ENCODE results near the gene MACROD2. TPM values are rescaled to one million over a fixed set of nuclear protein-coding genes. Genes with fewer than 3 reads are reported as not detected.

Gene MACROD2
- total and polyA plus RNA-seq, 2 of the 4 experiments (the other 2 are of a cell fraction), result not detected

GRCh38 chr20:15146948-15147347 lies 1151.6 kb downstream of the MACROD2 start:
- CTCF ChIA-PET, result no interaction called here
- H3K56ac ChIP-seq (ENCODE audit: extremely low read depth, insufficient read depth, low read length), result no peak overlapping the region
- DNase-seq, result no peak
- no peak overlapping the region for H4K5ac ChIP-seq (ENCODE audit: low read depth, low read length)
- dilution Hi-C loops (cut with HindIII; ENCODE audit: low sequenced_read_pairs, unreplicated experiment) (no loop called here), intact Hi-C loops (cut with micrococcal nuclease) (no loop called here), in situ Hi-C loops (cut with MboI; ENCODE audit: low sequenced_read_pairs) (no loop called here)
- no peaks in the 10 kb centered on the region for H3K9me1 ChIP-seq (ENCODE audit: insufficient read depth, low read length)
- TF ChIP-seq USF2 (IDR thresholded peaks at IDR 0.05; ENCODE audit: low read depth, low read length) (no peak), MAFK (IDR thresholded peaks at IDR 0.05; ENCODE audit: low read depth, low read length) (no peak), POLR2A (IDR thresholded peaks at IDR 0.05; ENCODE audit: low read depth, low read length) (no peak), CEBPB (IDR thresholded peaks at IDR 0.05; ENCODE audit: low read depth, low read length) (no peak), ELK1 (IDR thresholded peaks at IDR 0.05; ENCODE audit: borderline replicate concordance, low read depth, low read length) (no peak), BHLHE40 (IDR thresholded peaks at IDR 0.05; ENCODE audit: low read depth, low read length) (no peak), RCOR1 (IDR thresholded peaks at IDR 0.05; ENCODE audit: insufficient replicate concordance, low read length) (no peak), MXI1 (IDR thresholded peaks at IDR 0.05; ENCODE audit: borderline replicate concordance, low read depth, low read length) (no peak), CHD1 (IDR thresholded peaks at IDR 0.05; ENCODE audit: low read depth, low read length) (no peak)
- no TSS peak for BruUV-seq (replicated peaks)
- no peaks in the 10 kb centered on the region for H3K79me1 ChIP-seq (ENCODE audit: low read depth in 1 of 2, low read length in 2 of 2)
- no peak overlapping the region for H2AFZ ChIP-seq (replicated peaks; ENCODE audit: low read length, poor library complexity)
- no peaks in the 10 kb centered on the region for H3K36me3 ChIP-seq (ENCODE audit: control insufficient read depth, insufficient read depth, low read length)
- H3K4me3 ChIP-seq (ENCODE audit: insufficient read depth, low read depth, low read length), result no peak overlapping the region
- no peak for ATAC-seq (ENCODE audit: low read depth)
- H2AK9ac ChIP-seq (replicated peaks; ENCODE audit: low read depth, low read length, poor library complexity), result no peak overlapping the region
- H2BK120ac ChIP-seq (ENCODE audit: low read depth, low read length), result no peak overlapping the region
- H3K14ac ChIP-seq (replicated peaks; ENCODE audit: low read depth, low read length), result no peak overlapping the region
- H3K4me1 ChIP-seq (ENCODE audit: control insufficient read depth, insufficient read depth, low read length), result no peaks in the 10 kb centered on the region
- H2BK20ac ChIP-seq (ENCODE audit: low read depth, low read length), result no peak overlapping the region
- POLR2A ChIA-PET (ENCODE audit: unreplicated experiment), result no interaction called here
- no peaks in the 10 kb centered on the region for H4K20me1 ChIP-seq (ENCODE audit: insufficient read depth, low read length)
- no peak overlapping the region for H4K91ac ChIP-seq (ENCODE audit: insufficient read depth, low read depth, low read length)
- H3K4me2 ChIP-seq (ENCODE audit: low read depth, low read length), result no peak overlapping the region
- no peak overlapping the region for H2BK15ac ChIP-seq (ENCODE audit: low read depth, low read length)
- H3K27me3 ChIP-seq (ENCODE audit: control insufficient read depth, insufficient read depth, low read length), result no peaks in the 10 kb centered on the region
- no peaks in the 10 kb centered on the region for H3K9me3 ChIP-seq (ENCODE audit: control insufficient read depth, insufficient read depth, low read length)
- H3K23ac ChIP-seq (ENCODE audit: low read depth, low read length), result no peak overlapping the region
- H3K9ac ChIP-seq (ENCODE audit: low read depth, low read length), result no peak overlapping the region
- H3K18ac ChIP-seq (ENCODE audit: low read depth, low read length), result no peak overlapping the region
- no peak overlapping the region for H3K27ac ChIP-seq (ENCODE audit: insufficient read depth, low read length)
- no peak overlapping the region for H2AK5ac ChIP-seq (ENCODE audit: low read depth, low read length)
- H4K8ac ChIP-seq (ENCODE audit: low read depth in 2 of 2, low read length in 2 of 2), result no peak overlapping the region
- no peak overlapping the region for H2BK5ac ChIP-seq (ENCODE audit: low read depth, low read length, poor library complexity, severe bottlenecking)
- WGBS, 2 experiments (ENCODE audit: extremely low coverage in 2 of 2, insufficient read length in 1 of 2), result no CpG with 5 or more reads among the region's 2 CpGs
- no peak overlapping the region for H3K4ac ChIP-seq (ENCODE audit: low read depth, low read length)

Measured in IMR-90 (cell line).